Testis (tissue), 3 donors: ENCODE measurements around the gene SETX. TPM values are rescaled to one million over a fixed set of nuclear protein-coding genes. Genes with fewer than 3 reads are reported as not detected.

Experiments used
- DNase-seq: peaks from one replicate; pipeline ENCODE4 v3.0.0-alpha.2; 2019
- H3K27ac ChIP-seq, 2 donors: fragments of 200-600 bp; sonication (generic); one replicate each; pipeline ENCODE4 v1.5.1; 2019
- H3K27me3 ChIP-seq: fragments of 200-600 bp; sonication (generic); one replicate; pipeline ENCODE4 v1.5.1; 2019
- H3K36me3 ChIP-seq: fragments of 200-600 bp; sonication (generic); one replicate; pipeline ENCODE4 v1.5.1; 2017; ENCODE audit warnings: low read depth; ENCODE audit errors: missing control alignments
- H3K4me1 ChIP-seq: fragments of 200-600 bp; sonication (generic); one replicate; pipeline ENCODE4 v1.5.1; 2019
- H3K4me3 ChIP-seq, 2 donors: fragments of 200-600 bp; sonication (generic); one replicate each; pipeline ENCODE4 v1.5.1; 2017 to 2019
- H3K9me3 ChIP-seq: fragments of 200-600 bp; sonication (generic); one replicate; pipeline ENCODE4 v1.5.1; 2017
- POLR2A ChIP-seq: fragments of 450-650 bp; IDR thresholded peaks from one replicate; pipeline ENCODE4 v1.6.1; 2017; ENCODE audit warnings: antibody characterized with exemption, mild to moderate bottlenecking, moderate library complexity
- WGBS, 2 donors: methylation state at CpG; one replicate each; pipeline ENCODE4 v1.1.5; 2018; 5-methylcytosine and 5-hydroxymethylcytosine counted together
- intact Hi-C: fragments of 100-400 bp; cut with DNase I; formaldehyde crosslinking; loops from one replicate; pipeline ENCODE4 v1.15.1; 2023; ENCODE audit warnings: low total_unique reads
- polyA plus RNA-seq: library from polyadenylated mRNA; stranded (reverse); fragments of 350-450 nt; fragmentation: Illumina TruSeq; extraction: RNeasy Lipid Tissue Mini Kit (QIAGEN cat#74804); gene quantifications from one replicate; pipeline ENCODE4 v1.2.3, GENCODE V29; 2014; ENCODE audit warnings: low read depth, low replicate concordance; ENCODE audit not compliant: insufficient read depth
- total RNA-seq, 2 donors: library from RNA; depleted of rRNA; stranded (reverse); fragments of >200 nt; gene quantifications; one replicate each; pipeline ENCODE4 v1.2.3, GENCODE V29; 2016
- TF ChIP-seq, protein P1 (sequence below), 3 experiments: fragments of 450-650 bp in 2 of 3; fragments of 200-600 bp in 1 of 3; sonication (generic) in 1 of 3; IDR thresholded peaks; one replicate each; pipeline ENCODE4 v1.5.1; 2016 to 2019; ENCODE audit warnings: antibody characterized with exemption in 3 of 3, mild to moderate bottlenecking in 2 of 3, moderate library complexity in 1 of 3

The SETX gene
- total and polyA plus RNA-seq, 3 donors from 2014 or later = 74.1 to 157 (median 109) TPM

DNA sequence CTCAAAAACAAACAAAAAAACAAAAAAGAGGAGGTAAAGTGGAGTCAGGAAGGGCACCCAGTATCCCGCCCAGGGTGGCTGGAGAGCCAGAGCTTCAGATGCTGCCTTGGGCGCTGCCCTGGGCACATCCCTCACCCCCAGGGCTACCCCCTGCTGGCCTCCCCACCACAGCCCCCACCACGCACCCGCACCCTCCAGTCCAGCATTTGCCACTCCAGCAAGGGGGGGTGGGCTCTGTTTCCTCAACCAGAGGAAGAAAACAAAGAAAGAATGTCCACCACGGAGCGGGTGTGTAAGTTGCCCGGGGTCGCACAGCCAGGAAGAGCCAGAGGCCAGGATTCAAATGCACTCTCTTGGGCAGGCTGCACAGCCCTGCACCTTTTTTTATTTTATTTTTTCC is 106.8 kb downstream of the SETX start:
- no peak for TF ChIP-seq POLR2A
- TF ChIP-seq, protein P1, sequence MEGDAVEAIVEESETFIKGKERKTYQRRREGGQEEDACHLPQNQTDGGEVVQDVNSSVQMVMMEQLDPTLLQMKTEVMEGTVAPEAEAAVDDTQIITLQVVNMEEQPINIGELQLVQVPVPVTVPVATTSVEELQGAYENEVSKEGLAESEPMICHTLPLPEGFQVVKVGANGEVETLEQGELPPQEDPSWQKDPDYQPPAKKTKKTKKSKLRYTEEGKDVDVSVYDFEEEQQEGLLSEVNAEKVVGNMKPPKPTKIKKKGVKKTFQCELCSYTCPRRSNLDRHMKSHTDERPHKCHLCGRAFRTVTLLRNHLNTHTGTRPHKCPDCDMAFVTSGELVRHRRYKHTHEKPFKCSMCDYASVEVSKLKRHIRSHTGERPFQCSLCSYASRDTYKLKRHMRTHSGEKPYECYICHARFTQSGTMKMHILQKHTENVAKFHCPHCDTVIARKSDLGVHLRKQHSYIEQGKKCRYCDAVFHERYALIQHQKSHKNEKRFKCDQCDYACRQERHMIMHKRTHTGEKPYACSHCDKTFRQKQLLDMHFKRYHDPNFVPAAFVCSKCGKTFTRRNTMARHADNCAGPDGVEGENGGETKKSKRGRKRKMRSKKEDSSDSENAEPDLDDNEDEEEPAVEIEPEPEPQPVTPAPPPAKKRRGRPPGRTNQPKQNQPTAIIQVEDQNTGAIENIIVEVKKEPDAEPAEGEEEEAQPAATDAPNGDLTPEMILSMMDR (IDR thresholded peaks at IDR 0.05) = no peak
- no peaks in the 10 kb centered on the region for H3K27me3 ChIP-seq
- DNase-seq = no peak
- no peaks in the 10 kb centered on the region for H3K9me3 ChIP-seq
- 82 to 92% methylated on average over 8 of the region's 8 CpGs for WGBS, 2 donors
- H3K36me3 ChIP-seq = no peaks in the 10 kb centered on the region
- no peak overlapping the region for H3K4me3 ChIP-seq
- H3K4me1 ChIP-seq = peaks cover 5% of the 10 kb centered on the region
- intact Hi-C loops = no loop called here
- H3K27ac ChIP-seq = no peak overlapping the region

DNA sequence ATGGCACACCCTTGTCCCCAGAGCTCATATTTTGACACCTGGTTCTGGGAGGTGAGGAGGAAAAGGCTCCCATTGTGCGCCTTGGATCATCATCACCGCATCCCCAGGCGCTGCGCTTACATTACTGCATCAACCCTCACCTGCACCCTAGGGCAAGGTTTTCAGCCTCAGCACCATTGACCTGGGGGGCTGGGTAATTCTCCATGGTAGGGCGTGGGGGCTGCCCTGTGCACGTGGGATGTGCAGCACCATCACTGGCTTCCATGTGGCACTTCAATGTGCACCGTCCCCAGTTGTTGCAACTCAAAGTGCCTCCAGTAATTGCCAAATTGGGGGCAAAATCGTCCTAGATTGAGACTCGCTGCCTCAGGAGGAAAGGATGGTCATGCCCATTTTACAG is 109.3 kb downstream of the SETX start:
- 87 to 88% methylated on average over 3 to 9 of the region's 9 CpGs for WGBS, 2 donors
- H3K9me3 ChIP-seq = no peaks in the 10 kb centered on the region
- H3K4me3 ChIP-seq = no peak overlapping the region
- TF ChIP-seq POLR2A = no peak
- TF ChIP-seq, protein P1 (IDR thresholded peaks at IDR 0.05) = no peak
- H3K36me3 ChIP-seq = no peaks in the 10 kb centered on the region
- no peak for DNase-seq
- no peaks in the 10 kb centered on the region for H3K27me3 ChIP-seq
- no peak overlapping the region for H3K27ac ChIP-seq
- H3K4me1 ChIP-seq = peaks cover 12% of the 10 kb centered on the region
- intact Hi-C loops = no loop called here

DNA sequence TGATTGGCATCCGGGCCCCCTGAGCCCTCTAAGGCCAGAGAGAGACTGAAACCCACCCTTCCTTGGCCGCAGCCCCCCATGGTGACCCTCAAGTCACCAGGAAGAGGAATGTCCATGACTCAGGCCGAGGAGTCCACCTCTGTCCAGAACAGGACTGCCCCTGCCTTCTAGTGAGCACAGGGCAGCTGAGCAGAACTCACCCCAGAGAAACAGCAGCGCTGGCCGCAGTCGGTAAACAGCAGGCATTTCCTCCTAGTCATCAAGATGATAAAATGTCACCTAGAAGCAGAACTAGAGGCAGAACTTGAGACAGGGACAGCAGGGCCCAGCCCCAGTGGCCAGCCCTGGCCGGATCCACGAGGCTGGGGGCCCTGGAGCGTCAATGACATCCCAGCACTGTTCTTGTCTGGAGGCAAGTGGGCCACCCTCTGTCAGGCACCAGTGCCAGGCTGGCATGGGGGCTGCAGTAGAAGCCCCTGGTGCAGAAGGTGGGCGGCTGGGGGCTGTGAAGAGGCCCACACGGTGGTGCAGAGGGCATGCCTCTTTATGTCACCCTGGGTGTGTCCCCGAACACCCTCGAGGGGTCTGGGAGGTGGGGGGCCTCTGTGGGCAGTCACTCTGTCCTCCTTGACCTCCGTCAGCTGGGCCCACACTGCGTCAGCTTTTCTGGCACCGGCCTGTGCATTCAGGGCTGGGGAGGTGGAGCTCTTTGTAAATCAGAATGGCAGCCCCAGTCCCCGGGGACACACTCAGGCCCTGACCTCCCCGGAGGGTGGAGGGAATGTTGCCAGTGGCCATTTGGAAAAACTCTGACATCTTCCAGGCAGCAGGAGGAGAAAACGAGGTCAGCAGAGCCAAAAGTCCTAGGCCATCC is 110.0 kb downstream of the SETX start:
- H3K27me3 ChIP-seq = no peaks in the 10 kb centered on the region
- no peaks in the 10 kb centered on the region for H3K36me3 ChIP-seq
- H3K27ac ChIP-seq = no peak overlapping the region
- no peak overlapping the region for H3K4me3 ChIP-seq
- no peaks in the 10 kb centered on the region for H3K9me3 ChIP-seq
- peaks cover 12% of the 10 kb centered on the region for H3K4me1 ChIP-seq
- TF ChIP-seq, protein P1 (IDR thresholded peaks at IDR 0.05) = no peak
- TF ChIP-seq POLR2A = no peak
- WGBS, 2 donors = 64 to 65% methylated on average over 5 to 19 of the region's 19 CpGs
- DNase-seq = no peak
- intact Hi-C loops = no loop called here

DNA sequence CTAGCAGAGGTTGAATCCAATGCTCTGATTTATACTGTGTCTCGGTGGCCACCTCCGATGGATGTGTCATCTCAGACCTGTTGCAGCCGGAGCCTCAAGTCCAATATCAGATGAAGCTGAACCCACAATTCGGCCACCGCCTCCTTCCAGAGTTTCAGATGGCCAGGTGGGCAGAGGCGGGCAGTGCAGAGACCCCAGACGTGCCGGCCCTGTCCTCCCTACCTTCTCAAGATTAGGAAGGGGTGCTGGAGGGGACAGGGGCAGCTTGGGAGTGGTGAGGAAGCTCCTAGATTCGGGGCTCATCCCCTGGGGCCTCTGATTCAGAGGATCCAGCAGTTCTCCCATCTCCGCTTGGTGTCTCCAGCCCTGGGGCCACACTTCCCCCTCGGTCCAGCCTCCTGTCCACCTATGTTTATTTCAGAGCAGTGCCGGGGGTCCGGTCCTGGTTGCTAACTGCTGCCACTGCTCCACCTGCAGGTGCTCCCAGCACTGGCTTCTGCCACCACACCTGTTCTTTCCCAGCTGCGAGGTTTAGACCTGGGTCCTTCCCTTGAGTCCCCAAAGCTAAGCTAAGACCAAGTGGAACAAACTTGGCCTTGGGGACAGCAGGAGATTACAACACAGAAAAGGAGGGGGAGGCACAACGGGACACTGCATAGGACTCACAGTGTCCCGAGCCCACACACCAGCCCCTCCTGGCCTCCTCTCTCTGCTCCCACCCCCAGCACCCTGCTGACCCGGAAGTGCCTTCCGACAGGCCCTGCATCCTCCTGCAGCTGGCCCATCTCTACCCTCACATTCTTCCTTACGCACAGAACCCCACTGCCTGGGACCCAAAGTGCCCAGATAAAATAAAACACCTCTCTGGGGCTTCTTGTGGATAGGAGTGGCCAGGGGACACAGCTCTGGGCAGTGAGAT is 111.4 kb downstream of the SETX start:
- H3K4me3 ChIP-seq = no peak overlapping the region
- peaks cover 12% of the 10 kb centered on the region for H3K4me1 ChIP-seq
- WGBS, 2 donors = 66 to 77% methylated on average over 16 to 19 of the region's 19 CpGs
- no peak for TF ChIP-seq POLR2A
- TF ChIP-seq, protein P1 (IDR thresholded peaks at IDR 0.05) = no peak
- no peaks in the 10 kb centered on the region for H3K9me3 ChIP-seq
- H3K36me3 ChIP-seq = no peaks in the 10 kb centered on the region
- no peak for DNase-seq
- no peak overlapping the region for H3K27ac ChIP-seq
- intact Hi-C loops = no loop called here
- no peaks in the 10 kb centered on the region for H3K27me3 ChIP-seq
